HPDE6-E6E7 (cell line): ENCODE results near the gene PC.
A peak's percentile ranks its signal among the peaks of the same experiment; 100 is the strongest.

Source experiments
- DNase-seq: peaks from one replicate; pipeline ENCODE4 v3.0.0; 2011; ENCODE audit warnings: missing footprints; ENCODE audit errors: extremely low spot score

Gene PC

GRCh38 chr11:66912361-66912760 lies 45.8 kb downstream of the PC start:
- DNase-seq, result no peak

- DNase-seq, result no peak
Measured at GRCh38 chr11:66910669-66911068, 47.5 kb downstream of the PC start.

GRCh38 chr11:66910016-66910415 lies 48.2 kb downstream of the PC start:
- DNase-seq, result no peak

GRCh38 chr11:66909181-66909580 lies 49.0 kb downstream of the PC start:
- DNase-seq, result no peak

GRCh38 chr11:66907751-66908630 lies 50.2 kb downstream of the PC start:
- no peak for DNase-seq

GRCh38 chr11:66906061-66906733 lies 52.0 kb downstream of the PC start:
- peak; percentile 73 for DNase-seq

- no peak for DNase-seq
Measured at GRCh38 chr11:66905631-66906030, 52.6 kb downstream of the PC start.

GRCh38 chr11:66904981-66905521 lies 53.1 kb downstream of the PC start:
- no peak for DNase-seq

GRCh38 chr11:66904561-66904960 lies 53.6 kb downstream of the PC start:
- no peak for DNase-seq

- DNase-seq, result no peak
Measured at GRCh38 chr11:66904055-66904454, 54.1 kb downstream of the PC start.

GRCh38 chr11:66902486-66903177 lies 55.6 kb downstream of the PC start:
- DNase-seq, result no peak

GRCh38 chr11:66901964-66902390 lies 56.2 kb downstream of the PC start:
- DNase-seq, result no peak

GRCh38 chr11:66894141-66894540 lies 64.0 kb downstream of the PC start:
- no peak for DNase-seq

GRCh38 chr11:66892911-66893310 lies 65.3 kb downstream of the PC start:
- no peak for DNase-seq

- peak; percentile 95 for DNase-seq
Measured at GRCh38 chr11:66891851-66892660, 66.1 kb downstream of the PC start.

- DNase-seq, result no peak
Measured at GRCh38 chr11:66889960-66890359, 68.2 kb downstream of the PC start.

- DNase-seq, result no peak
Measured at GRCh38 chr11:66888282-66888681, 69.9 kb downstream of the PC start.

GRCh38 chr11:66887526-66887925 lies 70.7 kb downstream of the PC start:
- DNase-seq, result no peak

GRCh38 chr11:66886671-66887221 lies 71.4 kb downstream of the PC start:
- DNase-seq, result no peak

GRCh38 chr11:66885950-66886440 lies 72.2 kb downstream of the PC start:
- no peak for DNase-seq

- no peak for DNase-seq
Measured at GRCh38 chr11:66885469-66885868, 72.7 kb downstream of the PC start.
